ENCODE measurements around the gene DLGAP5. TPM values are rescaled to one million over a fixed set of nuclear protein-coding genes. Genes with fewer than 3 reads are reported as not detected.

The DLGAP5 gene
- total and polyA plus RNA-seq, 4 donors = 0.34 to 5.0 (median 0.63) TPM

DNA sequence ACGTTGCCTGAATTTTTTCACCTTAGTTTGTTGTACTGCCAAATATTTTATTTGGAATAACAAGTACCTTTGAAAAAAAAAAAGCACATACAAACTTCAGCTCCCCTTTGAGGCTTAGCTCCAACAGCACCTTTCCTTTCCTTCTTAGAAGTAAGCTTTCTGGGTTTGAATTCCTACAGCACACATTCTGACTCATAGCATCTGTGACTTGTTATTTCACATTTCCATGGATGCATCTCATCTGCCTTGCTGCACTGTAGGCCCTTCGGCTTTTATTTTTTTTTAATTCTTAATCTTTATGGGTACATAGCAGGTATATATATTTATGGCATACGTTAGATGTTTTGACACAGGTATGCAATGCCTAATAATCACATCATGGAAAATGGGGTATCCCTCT, 55.1 kb downstream of the DLGAP5 start:
- Histone ChIP-seq H3K4me1 (ENCODE audit: control insufficient read depth in 5 of 5, insufficient read depth in 5 of 5, low read length in 5 of 5) (peaks cover 6 to 24% (median 16%) of the 10 kb centered on the region in 5 donors), H3K36me3 (ENCODE audit: control insufficient read depth in 4 of 4, insufficient read depth in 4 of 4, low read length in 4 of 4) (peaks cover 20 to 27% (median 21%) of the 10 kb centered on the region in 4 donors), H3K9ac (ENCODE audit: insufficient read depth in 1 of 2, low read length in 2 of 2) (no peak overlapping the region), H3K9me3 (ENCODE audit: control insufficient read depth in 4 of 4, insufficient read depth in 3 of 4, low read length in 3 of 4) (no peaks in the 10 kb centered on the region), H3K4me3 (no peak overlapping the region), H3K27ac (ENCODE audit: low read depth in 1 of 2, low read length in 1 of 2) (no peak overlapping the region), H3K27me3 (ENCODE audit: control insufficient read depth in 3 of 3, insufficient read depth in 3 of 3, low read length in 2 of 3) (no peaks in the 10 kb centered on the region)
- 81 to 91% methylated on average over 3 of the region's 3 CpGs for WGBS, 2 donors
- TF ChIP-seq, protein P1, sequence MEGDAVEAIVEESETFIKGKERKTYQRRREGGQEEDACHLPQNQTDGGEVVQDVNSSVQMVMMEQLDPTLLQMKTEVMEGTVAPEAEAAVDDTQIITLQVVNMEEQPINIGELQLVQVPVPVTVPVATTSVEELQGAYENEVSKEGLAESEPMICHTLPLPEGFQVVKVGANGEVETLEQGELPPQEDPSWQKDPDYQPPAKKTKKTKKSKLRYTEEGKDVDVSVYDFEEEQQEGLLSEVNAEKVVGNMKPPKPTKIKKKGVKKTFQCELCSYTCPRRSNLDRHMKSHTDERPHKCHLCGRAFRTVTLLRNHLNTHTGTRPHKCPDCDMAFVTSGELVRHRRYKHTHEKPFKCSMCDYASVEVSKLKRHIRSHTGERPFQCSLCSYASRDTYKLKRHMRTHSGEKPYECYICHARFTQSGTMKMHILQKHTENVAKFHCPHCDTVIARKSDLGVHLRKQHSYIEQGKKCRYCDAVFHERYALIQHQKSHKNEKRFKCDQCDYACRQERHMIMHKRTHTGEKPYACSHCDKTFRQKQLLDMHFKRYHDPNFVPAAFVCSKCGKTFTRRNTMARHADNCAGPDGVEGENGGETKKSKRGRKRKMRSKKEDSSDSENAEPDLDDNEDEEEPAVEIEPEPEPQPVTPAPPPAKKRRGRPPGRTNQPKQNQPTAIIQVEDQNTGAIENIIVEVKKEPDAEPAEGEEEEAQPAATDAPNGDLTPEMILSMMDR (IDR thresholded peaks at IDR 0.05; ENCODE audit: control extremely low read depth, extremely low read depth) = no peak
- no peak for ATAC-seq (ENCODE audit: insufficient read depth, low FRiP score)
- DNase-seq = no peak

DNA sequence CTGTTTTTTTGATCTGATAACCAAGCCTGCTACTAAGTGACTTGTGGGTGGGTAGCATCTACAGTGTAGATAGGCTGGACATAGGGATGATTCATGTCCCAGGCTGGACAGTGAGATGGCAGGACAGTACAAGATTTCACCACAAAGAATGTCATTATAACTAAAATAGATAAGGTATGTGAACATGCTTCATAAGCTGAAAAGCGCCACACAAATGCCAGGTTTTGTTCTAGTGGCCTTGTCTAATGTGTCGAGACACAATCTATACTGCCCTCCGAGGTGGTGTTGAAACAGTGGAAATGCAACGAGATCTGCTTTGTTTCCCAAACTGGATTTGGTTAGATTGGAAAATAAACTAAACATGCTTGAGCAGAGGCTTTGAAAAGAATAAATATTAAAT, 58.0 kb downstream of the DLGAP5 start:
- WGBS, 2 donors = 59 to 64% methylated on average over 4 of the region's 4 CpGs
- Histone ChIP-seq H3K27ac (ENCODE audit: low read depth in 1 of 2, low read length in 1 of 2) (peak overlapping the region in 1 of 2 donors; percentile 22), H3K4me3 (no peak overlapping the region)

DNA sequence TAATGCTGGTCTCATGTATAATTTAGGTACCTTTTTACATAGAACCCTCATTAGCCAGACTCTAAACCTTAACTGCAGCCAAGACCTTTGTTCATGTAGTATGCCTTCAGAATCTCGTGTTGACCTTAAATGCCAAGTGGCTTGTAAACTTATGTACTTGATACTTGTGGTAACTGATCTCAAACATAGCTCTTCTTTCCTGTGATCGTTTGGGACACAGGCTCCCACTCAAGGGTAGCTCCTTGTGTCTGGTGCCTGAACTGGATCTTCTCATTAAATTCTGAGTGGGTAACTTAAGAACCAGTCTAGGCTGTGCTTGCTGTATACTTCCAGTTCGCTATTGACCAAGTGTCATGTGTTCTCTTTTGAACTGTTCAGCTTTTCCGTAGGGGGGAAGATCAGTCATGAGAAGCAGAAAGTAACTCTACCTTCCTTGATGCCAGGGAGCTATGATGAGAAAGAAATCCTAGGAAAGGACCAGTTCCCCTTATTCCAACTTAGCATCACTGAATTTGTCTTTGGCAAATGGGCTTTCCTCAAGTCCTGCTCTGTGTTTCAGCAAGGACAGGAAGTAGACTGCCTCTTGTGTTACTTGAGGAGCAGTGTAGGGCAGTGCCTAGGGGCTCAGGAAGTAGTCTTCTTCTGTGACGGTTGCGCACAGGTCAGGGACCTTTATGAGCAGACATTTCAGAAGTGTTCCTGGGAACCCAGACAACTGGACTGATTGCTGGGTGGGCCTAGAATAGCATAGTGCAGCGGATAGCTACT, 59.8 kb downstream of the DLGAP5 start:
- no peak overlapping the region for H3K4me3 ChIP-seq
- no peak overlapping the region for H3K9ac ChIP-seq (ENCODE audit: insufficient read depth in 1 of 2, low read length in 2 of 2)
- TF ChIP-seq, protein P1 (IDR thresholded peaks at IDR 0.05; ENCODE audit: control extremely low read depth, extremely low read depth) = no peak
- H3K9me3 ChIP-seq (ENCODE audit: control insufficient read depth in 4 of 4, insufficient read depth in 3 of 4, low read length in 3 of 4) = no peaks in the 10 kb centered on the region
- DNase-seq (peak in 1 of 3 donors; percentile 22), ATAC-seq (ENCODE audit: insufficient read depth, low FRiP score) (no peak)
- peaks cover 0 to 6% (median 0%) of the 10 kb centered on the region in 4 donors for H3K36me3 ChIP-seq (ENCODE audit: control insufficient read depth in 4 of 4, insufficient read depth in 4 of 4, low read length in 4 of 4)
- H3K4me1 ChIP-seq (ENCODE audit: control insufficient read depth in 5 of 5, insufficient read depth in 5 of 5, low read length in 5 of 5) = peaks cover 0 to 17% (median 11%) of the 10 kb centered on the region in 5 donors
- H3K27ac ChIP-seq (ENCODE audit: low read depth in 1 of 2, low read length in 1 of 2) = peak overlapping the region in 1 of 2 donors; percentile 34
- H3K27me3 ChIP-seq (ENCODE audit: control insufficient read depth in 3 of 3, insufficient read depth in 3 of 3, low read length in 2 of 3) = no peaks in the 10 kb centered on the region
- 51 to 69% methylated on average over 7 of the region's 7 CpGs for WGBS, 2 donors

More for the DNA sequence above, 58.0 kb downstream of the DLGAP5 start:
- Histone ChIP-seq H3K36me3 (ENCODE audit: control insufficient read depth in 4 of 4, insufficient read depth in 4 of 4, low read length in 4 of 4) (peaks cover 0 to 10% (median under 1%) of the 10 kb centered on the region in 4 donors), H3K9ac (ENCODE audit: insufficient read depth in 1 of 2, low read length in 2 of 2) (no peak overlapping the region), H3K4me1 (ENCODE audit: control insufficient read depth in 5 of 5, insufficient read depth in 5 of 5, low read length in 5 of 5) (peaks cover 6 to 28% (median 18%) of the 10 kb centered on the region in 5 donors), H3K9me3 (ENCODE audit: control insufficient read depth in 4 of 4, insufficient read depth in 3 of 4, low read length in 3 of 4) (no peaks in the 10 kb centered on the region), H3K27me3 (ENCODE audit: control insufficient read depth in 3 of 3, insufficient read depth in 3 of 3, low read length in 2 of 3) (no peaks in the 10 kb centered on the region)
- TF ChIP-seq, protein P1 (IDR thresholded peaks at IDR 0.05; ENCODE audit: control extremely low read depth, extremely low read depth) = no peak
- DNase-seq (peak in 2 of 3 donors; percentile 50 to 81), ATAC-seq (ENCODE audit: insufficient read depth, low FRiP score) (no peak)

Data from lung (tissue), 12 donors.